Measurements from ENCODE around the gene RALBP1. TPM values are rescaled to one million over a fixed set of nuclear protein-coding genes. Genes with fewer than 3 reads are reported as not detected.

The RALBP1 gene
- total and polyA plus RNA-seq, 9 of the 15 experiments (the other 6 are each of a cell fraction or from before 2014, with no cell fraction given): 10.9 to 70.0 (median 61.3) TPM

DNA sequence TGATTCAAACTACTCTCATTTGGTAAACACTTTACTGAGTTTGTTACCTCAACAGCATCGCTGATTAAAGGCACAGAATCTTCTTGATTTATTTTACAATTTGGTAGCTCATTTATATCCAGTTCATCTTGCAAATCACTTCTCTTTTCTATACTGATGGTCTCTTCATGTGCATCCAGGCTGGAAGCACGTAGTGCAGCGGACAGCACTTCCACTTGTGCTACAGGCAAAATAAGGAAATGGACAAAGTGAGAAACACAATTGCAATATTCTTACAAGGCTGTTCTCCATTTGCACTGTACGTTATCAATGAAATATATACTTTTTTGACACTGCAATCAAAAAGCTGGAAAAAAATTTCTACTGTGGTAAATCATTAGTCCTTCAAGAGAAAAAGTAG is 88.0 kb downstream of the RALBP1 start (continued):
- TF ChIP-seq KDM1A (IDR thresholded peaks at IDR 0.05): no peak
- no peak for TF ChIP-seq EP300 (IDR thresholded peaks at IDR 0.05; ENCODE audit: low read length)
- TF ChIP-seq GTF2E2 (tag; IDR thresholded peaks at IDR 0.05): no peak
- TF ChIP-seq SPI1 (IDR thresholded peaks at IDR 0.05; ENCODE audit: borderline replicate concordance, low read depth, low read length): no peak
- no peak for TF ChIP-seq STAT6 (CRISPR knock-in tag; IDR thresholded peaks at IDR 0.05)
- TF ChIP-seq ZNF121 (CRISPR knock-in tag; conservative IDR thresholded peaks at IDR 0.05): no peak
- TF ChIP-seq TARDBP (IDR thresholded peaks at IDR 0.05): no peak
- no peak for TF ChIP-seq SIRT6 (IDR thresholded peaks at IDR 0.05; ENCODE audit: low read depth, low read length)
- TF ChIP-seq ZEB2 (IDR thresholded peaks at IDR 0.05): no peak
- no peak for TF ChIP-seq THAP12 (CRISPR knock-in tag; IDR thresholded peaks at IDR 0.05)

Measured in K562 (cell line).